ENCODE data around the gene CFAP210.
"Not testable (repeated sequence)": the region's sequence is repeated elsewhere in the genome, so short reads cannot be mapped to it uniquely, and the experiment has no call there.

The CFAP210 gene

DNA sequence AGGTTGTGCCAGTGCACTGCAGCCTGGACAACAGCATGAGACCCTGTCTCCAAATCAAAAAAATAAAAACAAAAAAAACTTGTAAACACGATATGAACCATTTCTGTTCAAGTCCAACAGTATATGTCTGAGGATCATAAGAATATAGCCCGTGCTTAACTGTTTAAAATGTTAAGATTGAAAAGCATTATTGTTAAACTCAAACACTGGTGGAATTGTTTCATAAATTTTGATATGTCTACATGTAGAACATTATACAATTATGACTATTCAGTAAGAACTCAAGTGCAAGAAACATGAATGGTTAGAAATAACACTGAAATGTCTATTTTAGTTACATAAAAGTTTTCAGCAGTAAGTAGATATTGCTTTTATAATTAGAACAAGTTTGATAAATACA is 80.3 kb downstream of the CFAP210 start:
- no peak for DNase-seq

GRCh38 chr2:169609264-169609663 is 84.9 kb downstream of the CFAP210 start:
- DNase-seq = no peak

- no peak for DNase-seq
Observed at GRCh38 chr2:169599568-169599967, 94.6 kb downstream of the CFAP210 start.

DNA sequence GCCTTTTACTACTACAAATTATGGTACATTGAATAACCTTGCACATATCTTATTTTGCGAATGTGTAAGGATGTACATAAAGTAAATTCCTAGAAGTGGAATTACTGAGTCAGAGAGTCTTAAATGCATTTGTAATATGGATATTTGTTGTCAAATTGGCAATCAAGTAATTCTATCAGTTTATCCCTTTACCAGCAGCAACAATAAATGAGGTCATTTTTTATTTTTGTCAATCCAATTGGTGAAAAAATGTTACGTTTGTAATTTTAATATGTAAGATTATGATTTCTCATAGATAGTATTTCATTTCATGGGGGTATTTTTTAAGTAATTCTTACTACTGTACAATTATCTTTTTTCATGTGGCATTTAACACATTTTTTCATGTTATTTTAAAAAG is 95.2 kb downstream of the CFAP210 start:
- DNase-seq = no peak

- DNase-seq = not testable (repeated sequence)
Observed at GRCh38 chr2:169596546-169596945, 97.7 kb downstream of the CFAP210 start.
